Measurements from ENCODE around the gene CEP57L1. TPM values are rescaled to one million over a fixed set of nuclear protein-coding genes. Genes with fewer than 3 reads are reported as not detected.

CEP57L1 gene
- polyA plus RNA-seq, 1 donor from 2014 or later: 19.7 TPM

GRCh38 chr6:109192865-109193264 lies 97.6 kb downstream of the CEP57L1 start:
- H3K4me3 ChIP-seq (ENCODE audit: low read length): no peak overlapping the region
- no peaks in the 10 kb centered on the region for H3K79me2 ChIP-seq (replicated peaks; ENCODE audit: insufficient read depth, low read length)
- H3K9me3 ChIP-seq (ENCODE audit: low read length): no peaks in the 10 kb centered on the region
- no peak overlapping the region for H2AFZ ChIP-seq (ENCODE audit: low read depth, low read length)
- no peaks in the 10 kb centered on the region for H3K27me3 ChIP-seq (ENCODE audit: insufficient read depth, low read depth, low read length)
- H3K4me2 ChIP-seq (ENCODE audit: low read length): no peak overlapping the region
- no peaks in the 10 kb centered on the region for H4K20me1 ChIP-seq (ENCODE audit: insufficient read depth)
- H3K9ac ChIP-seq (ENCODE audit: low read length): no peak overlapping the region
- H3F3A ChIP-seq (ENCODE audit: insufficient read depth, low read length, poor library complexity, severe bottlenecking): no peaks in the 10 kb centered on the region
- H3K9me2 ChIP-seq (ENCODE audit: insufficient read depth, low read length): no peaks in the 10 kb centered on the region
- H3K27ac ChIP-seq (ENCODE audit: low read length): no peak overlapping the region
- no peaks in the 10 kb centered on the region for H3K36me3 ChIP-seq (ENCODE audit: insufficient read depth, low read length)
- TF ChIP-seq, protein P1, sequence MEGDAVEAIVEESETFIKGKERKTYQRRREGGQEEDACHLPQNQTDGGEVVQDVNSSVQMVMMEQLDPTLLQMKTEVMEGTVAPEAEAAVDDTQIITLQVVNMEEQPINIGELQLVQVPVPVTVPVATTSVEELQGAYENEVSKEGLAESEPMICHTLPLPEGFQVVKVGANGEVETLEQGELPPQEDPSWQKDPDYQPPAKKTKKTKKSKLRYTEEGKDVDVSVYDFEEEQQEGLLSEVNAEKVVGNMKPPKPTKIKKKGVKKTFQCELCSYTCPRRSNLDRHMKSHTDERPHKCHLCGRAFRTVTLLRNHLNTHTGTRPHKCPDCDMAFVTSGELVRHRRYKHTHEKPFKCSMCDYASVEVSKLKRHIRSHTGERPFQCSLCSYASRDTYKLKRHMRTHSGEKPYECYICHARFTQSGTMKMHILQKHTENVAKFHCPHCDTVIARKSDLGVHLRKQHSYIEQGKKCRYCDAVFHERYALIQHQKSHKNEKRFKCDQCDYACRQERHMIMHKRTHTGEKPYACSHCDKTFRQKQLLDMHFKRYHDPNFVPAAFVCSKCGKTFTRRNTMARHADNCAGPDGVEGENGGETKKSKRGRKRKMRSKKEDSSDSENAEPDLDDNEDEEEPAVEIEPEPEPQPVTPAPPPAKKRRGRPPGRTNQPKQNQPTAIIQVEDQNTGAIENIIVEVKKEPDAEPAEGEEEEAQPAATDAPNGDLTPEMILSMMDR (IDR thresholded peaks at IDR 0.05; ENCODE audit: poor library complexity, severe bottlenecking): no peak
- TF ChIP-seq TAF1 (IDR thresholded peaks at IDR 0.05; ENCODE audit: low read depth) (no peak), POLR2AphosphoS5 (IDR thresholded peaks at IDR 0.05) (no peak), EP300 (conservative IDR thresholded peaks at IDR 0.05; ENCODE audit: poor library complexity, severe bottlenecking) (no peak), MXI1 (conservative IDR thresholded peaks at IDR 0.05; ENCODE audit: poor library complexity, severe bottlenecking) (no peak), RAD21 (conservative IDR thresholded peaks at IDR 0.05) (no peak), EZH2 (IDR thresholded peaks at IDR 0.05; ENCODE audit: borderline replicate concordance, insufficient read depth, low read length, poor library complexity, severe bottlenecking) (no peak), SMC3 (conservative IDR thresholded peaks at IDR 0.05; ENCODE audit: poor library complexity) (no peak)
- TF ChIP-seq, protein P2, sequence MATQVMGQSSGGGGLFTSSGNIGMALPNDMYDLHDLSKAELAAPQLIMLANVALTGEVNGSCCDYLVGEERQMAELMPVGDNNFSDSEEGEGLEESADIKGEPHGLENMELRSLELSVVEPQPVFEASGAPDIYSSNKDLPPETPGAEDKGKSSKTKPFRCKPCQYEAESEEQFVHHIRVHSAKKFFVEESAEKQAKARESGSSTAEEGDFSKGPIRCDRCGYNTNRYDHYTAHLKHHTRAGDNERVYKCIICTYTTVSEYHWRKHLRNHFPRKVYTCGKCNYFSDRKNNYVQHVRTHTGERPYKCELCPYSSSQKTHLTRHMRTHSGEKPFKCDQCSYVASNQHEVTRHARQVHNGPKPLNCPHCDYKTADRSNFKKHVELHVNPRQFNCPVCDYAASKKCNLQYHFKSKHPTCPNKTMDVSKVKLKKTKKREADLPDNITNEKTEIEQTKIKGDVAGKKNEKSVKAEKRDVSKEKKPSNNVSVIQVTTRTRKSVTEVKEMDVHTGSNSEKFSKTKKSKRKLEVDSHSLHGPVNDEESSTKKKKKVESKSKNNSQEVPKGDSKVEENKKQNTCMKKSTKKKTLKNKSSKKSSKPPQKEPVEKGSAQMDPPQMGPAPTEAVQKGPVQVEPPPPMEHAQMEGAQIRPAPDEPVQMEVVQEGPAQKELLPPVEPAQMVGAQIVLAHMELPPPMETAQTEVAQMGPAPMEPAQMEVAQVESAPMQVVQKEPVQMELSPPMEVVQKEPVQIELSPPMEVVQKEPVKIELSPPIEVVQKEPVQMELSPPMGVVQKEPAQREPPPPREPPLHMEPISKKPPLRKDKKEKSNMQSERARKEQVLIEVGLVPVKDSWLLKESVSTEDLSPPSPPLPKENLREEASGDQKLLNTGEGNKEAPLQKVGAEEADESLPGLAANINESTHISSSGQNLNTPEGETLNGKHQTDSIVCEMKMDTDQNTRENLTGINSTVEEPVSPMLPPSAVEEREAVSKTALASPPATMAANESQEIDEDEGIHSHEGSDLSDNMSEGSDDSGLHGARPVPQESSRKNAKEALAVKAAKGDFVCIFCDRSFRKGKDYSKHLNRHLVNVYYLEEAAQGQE (IDR thresholded peaks at IDR 0.05; ENCODE audit: borderline replicate concordance): no peak

DNA sequence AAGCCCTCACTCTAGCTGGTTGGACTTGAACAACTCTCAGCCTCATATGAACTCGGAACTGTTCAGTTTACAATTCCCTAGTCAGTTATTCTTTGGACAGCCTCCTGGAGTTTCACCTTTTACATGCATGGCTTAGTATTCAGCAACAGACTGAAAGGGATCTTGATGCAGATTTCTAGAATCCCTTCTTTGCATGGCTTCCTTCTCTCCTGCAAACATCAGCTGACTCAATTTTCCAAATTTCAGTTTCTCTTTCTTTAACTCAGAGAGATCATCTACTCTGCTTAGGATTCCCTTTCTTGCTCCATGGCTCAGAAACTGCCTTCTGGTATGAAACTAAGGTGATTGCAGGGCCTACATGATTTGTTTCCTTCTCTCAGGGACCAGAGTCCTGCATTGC lies 99.6 kb downstream of the CEP57L1 start:
- H4K20me1 ChIP-seq (ENCODE audit: insufficient read depth): no peaks in the 10 kb centered on the region
- H3K9me2 ChIP-seq (ENCODE audit: insufficient read depth, low read length): no peaks in the 10 kb centered on the region
- no peaks in the 10 kb centered on the region for H3K36me3 ChIP-seq (ENCODE audit: insufficient read depth, low read length)
- no peak overlapping the region for H2AFZ ChIP-seq (ENCODE audit: low read depth, low read length)
- H3K9me3 ChIP-seq (ENCODE audit: low read length): no peaks in the 10 kb centered on the region
- no peak overlapping the region for H3K9ac ChIP-seq (ENCODE audit: low read length)
- no peak overlapping the region for H3K27ac ChIP-seq (ENCODE audit: low read length)
- H3K27me3 ChIP-seq (ENCODE audit: insufficient read depth, low read depth, low read length): no peaks in the 10 kb centered on the region
- no peak for TF ChIP-seq RAD21 (conservative IDR thresholded peaks at IDR 0.05)
- TF ChIP-seq, protein P1 (IDR thresholded peaks at IDR 0.05; ENCODE audit: poor library complexity, severe bottlenecking): no peak
- H3K79me2 ChIP-seq (replicated peaks; ENCODE audit: insufficient read depth, low read length): no peaks in the 10 kb centered on the region
- H3K4me3 ChIP-seq (ENCODE audit: low read length): no peak overlapping the region
- H3K4me2 ChIP-seq (ENCODE audit: low read length): no peak overlapping the region
- H3F3A ChIP-seq (ENCODE audit: insufficient read depth, low read length, poor library complexity, severe bottlenecking): no peaks in the 10 kb centered on the region
